HEK293T (cell line): ENCODE data around the gene FAM3C.

ENCODE experiments used
- L3MBTL2 ChIP-seq: fragments of 450-650 bp; conservative IDR thresholded peaks from 2 replicates; pipeline ENCODE4 v1.6.1; 2016; ENCODE audit warnings: mild to moderate bottlenecking
- NFRKB ChIP-seq: fragments of 450-650 bp; IDR thresholded peaks from 2 replicates; pipeline ENCODE4 v1.6.1; 2016; ENCODE audit warnings: mild to moderate bottlenecking, moderate library complexity

- TF ChIP-seq L3MBTL2 (no peak), NFRKB (no peak)
Observed at GRCh38 chr7:121397361-121397760, 1.3 kb upstream of the FAM3C start.
